Endometrial microvascular endothelial cells (primary cell): ENCODE measurements around the gene ADH1C. TPM values are rescaled to one million over a fixed set of nuclear protein-coding genes. Genes with fewer than 3 reads are reported as not detected.

ENCODE experiments used
- in situ Hi-C: cut with HindIII; loops from 2 replicates; pipeline ENCODE4 v1.10.0; 2017; ENCODE audit warnings: low sequenced_read_pairs, low pct_unique_long_range_greater_than_20kb; ENCODE audit errors: inconsistent ontology term
- total RNA-seq: library from RNA; depleted of rRNA; stranded (reverse); fragments of >200 nt; gene quantifications from one replicate; pipeline ENCODE4 v1.2.3, GENCODE V29; 2015; ENCODE audit errors: inconsistent ontology term

The ADH1C gene
- total RNA-seq, 1 donor from 2014 or later: not detected

DNA sequence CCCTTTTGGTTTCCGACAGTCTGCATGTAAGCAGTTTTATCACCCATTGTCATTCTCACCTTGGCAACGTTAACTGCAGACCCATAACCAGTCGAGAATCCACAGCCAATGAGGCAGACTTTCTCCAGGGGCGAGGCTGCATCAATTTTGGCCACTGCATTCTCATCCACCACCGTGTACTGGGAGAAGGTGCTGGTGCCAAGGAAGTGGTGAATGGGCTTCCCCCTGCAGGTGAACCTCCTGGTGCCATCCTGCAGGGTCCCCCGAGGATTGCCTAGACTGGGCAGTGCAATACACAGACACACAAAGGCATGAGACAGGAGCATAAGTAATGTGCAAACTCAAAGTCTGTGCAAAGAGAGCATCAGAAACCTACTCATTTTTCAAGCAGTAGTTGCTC lies 36.7 kb downstream of the ADH1C start:
- in situ Hi-C loops: no loop called here

GRCh38 chr4:99314211-99314610 lies 38.3 kb downstream of the ADH1C start:
- in situ Hi-C loops: no loop called here

- in situ Hi-C loops: no loop called here
Observed at GRCh38 chr4:99310389-99310788, 42.2 kb downstream of the ADH1C start.

DNA sequence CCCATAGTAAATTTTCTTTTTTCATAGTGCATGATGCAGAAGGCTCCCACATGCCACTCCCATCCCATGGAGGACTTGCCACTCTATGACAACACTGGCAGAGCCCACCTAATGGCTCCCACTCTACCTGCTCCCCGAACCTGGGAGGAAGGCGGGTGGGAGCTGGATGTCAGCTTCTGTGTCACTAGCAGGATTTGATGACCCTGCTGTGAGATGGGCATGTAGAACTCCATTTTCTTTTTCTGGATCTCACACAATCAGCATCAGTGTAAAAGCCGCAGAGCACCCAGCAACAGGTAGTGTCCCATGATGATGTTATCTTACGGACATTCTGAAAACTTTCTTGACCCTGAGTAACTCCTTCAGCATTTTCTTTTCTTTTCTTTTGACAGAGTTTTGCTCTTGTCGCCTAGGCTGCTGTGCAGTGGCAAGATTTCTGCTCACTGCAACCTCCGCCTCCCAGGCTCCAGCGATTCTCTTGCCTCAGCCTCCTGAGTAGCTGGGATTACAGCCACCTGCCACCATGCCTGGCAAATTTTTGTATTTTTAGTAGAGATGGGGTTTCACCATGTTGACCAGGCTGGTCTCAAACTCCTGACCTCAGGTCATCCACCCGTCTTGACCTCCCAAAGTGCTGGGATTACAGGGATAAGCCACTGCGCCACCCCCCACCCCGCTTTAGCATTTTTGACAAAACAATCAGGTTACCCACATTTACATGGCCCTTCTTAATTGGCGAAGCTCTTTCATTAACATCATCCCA lies 46.7 kb downstream of the ADH1C start:
- in situ Hi-C loops: no loop called here

GRCh38 chr4:99301376-99302164 lies 51.0 kb downstream of the ADH1C start:
- in situ Hi-C loops: no loop called here

- in situ Hi-C loops: no loop called here
Observed at GRCh38 chr4:99300934-99301333, 51.6 kb downstream of the ADH1C start.

DNA sequence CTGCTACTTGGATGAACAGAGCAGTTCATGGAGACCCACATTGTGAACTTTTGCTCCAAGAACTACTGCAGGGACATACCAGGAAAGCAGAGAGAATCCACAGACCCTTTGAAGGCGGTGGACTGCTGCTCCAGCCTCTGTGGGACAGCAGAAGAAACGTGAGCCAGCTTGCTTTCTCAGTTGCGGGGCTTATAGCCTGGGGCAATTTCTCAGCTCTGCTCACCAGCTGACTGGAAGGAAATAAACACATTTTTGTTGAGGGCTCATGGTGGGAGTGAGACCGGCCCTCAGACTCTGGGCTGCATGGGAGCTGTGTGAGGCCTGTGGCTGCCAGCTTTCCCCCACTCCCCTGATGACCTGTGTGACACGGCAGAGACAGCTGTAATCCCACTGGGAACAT lies 59.2 kb downstream of the ADH1C start:
- in situ Hi-C loops: no loop called here

DNA sequence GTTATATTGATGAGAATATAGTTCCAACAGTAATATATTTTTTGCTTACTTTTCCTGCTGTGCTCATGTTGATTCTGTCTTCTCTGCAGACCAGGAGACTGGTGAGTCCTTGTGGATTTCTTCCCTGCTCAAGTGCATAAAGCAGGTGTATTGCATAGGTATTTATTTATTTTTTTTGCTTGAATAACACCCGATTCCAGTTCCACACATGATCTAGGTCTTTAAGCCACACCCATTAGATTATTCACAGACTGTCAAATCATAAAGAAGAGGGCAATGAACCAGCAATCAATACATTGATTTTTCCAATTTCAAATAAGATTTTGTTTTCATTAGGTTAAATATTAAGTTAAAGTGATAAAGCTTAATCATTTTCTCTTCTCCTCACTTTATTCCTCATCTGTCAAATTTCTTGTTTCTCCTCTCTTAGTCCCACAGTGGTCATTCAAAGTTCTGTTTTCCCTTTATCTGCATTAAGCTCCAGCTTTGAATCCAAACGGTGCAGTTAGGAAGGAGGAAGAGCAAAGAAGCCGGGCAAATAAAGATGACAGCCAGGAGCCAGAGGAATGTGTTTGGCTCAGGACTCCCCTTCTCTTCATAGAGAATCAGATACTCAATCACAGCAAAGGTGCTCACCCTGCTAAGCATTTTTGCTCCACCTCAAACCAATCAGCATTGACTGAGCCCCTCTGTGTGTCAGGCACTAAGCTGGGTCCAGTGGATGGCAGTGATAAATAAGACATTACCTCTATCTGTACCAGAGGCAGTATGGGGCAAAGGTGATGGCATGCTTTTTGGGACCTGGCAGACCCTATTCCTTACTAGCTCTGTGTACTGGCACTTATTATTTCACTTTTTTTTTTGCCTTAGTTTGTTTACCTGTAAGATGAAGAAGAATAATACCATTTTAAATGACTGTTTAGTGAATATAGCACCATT lies 61.4 kb downstream of the ADH1C start, which contains the start of gene ADH1A:
Gene ADH1A (minus strand): TSS at position 138 of the 939 bp plus-strand sequence. CDS start 71 bp downstream, at position 67.
- in situ Hi-C loops: no loop called here

Other genes with a start within 250 kb of the ADH1C start
- not detected for gene ADH4, start 208.4 kb downstream of the ADH1C start, total RNA-seq
- not detected for gene ADH6, start 133.5 kb downstream of the ADH1C start, total RNA-seq
- gene ADH1A, start 61.8 kb downstream of the ADH1C start, total RNA-seq: not detected
- gene ADH1B, start 31.3 kb downstream of the ADH1C start, total RNA-seq: not detected
- not detected for gene ADH7, start 82.6 kb upstream of the ADH1C start, total RNA-seq
- gene C4orf17, start 158.3 kb upstream of the ADH1C start, total RNA-seq: not detected
- 13.7 TPM for gene TRMT10A, start 211.3 kb upstream of the ADH1C start, total RNA-seq
- not detected for gene MTTP, start 222.1 kb upstream of the ADH1C start, total RNA-seq